Astrocyte of the spinal cord (primary cell): ENCODE results near the gene CDCA5.

Experiments
- DNase-seq: peaks from one replicate; pipeline ENCODE4 v3.0.0; 2011; ENCODE audit warnings: low read depth, low spot score
- H3K4me3 ChIP-seq: 2 replicates; pipeline ENCODE4 v1.5.1; 2011; ENCODE audit warnings: low read depth, mild to moderate bottlenecking, low read length, moderate library complexity
- in situ Hi-C: cut with HindIII; loops from 2 replicates; pipeline ENCODE4 v1.10.0; 2017; ENCODE audit warnings: low sequenced_read_pairs
- TF ChIP-seq, protein P1 (sequence below): IDR thresholded peaks from 2 replicates; pipeline ENCODE4 v1.5.1; 2012; ENCODE audit warnings: low read depth, mild to moderate bottlenecking, low read length, inconsistent platforms

CDCA5 gene

DNA sequence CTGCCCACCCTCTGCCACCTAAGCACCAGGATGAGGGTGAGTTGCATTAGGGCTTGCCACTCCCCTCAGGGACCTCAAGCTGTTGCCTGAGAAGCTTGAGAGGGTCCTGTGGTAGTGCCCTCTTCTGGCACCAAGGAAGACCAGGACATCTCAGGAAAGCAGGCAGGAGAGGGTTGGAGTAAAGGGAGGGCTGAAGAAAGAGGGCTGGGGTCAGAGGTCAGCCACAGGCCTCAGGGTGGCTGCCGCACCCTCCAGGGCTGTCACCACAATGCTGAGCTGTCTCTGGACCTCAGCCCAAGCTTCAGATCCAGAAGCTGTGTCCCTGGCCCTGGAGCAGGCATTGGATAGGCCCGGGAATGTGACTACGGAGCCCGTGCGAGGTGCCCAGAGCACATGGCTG lies 38.8 kb downstream of the CDCA5 start:
- in situ Hi-C loops, result no loop called here
- TF ChIP-seq, protein P1, sequence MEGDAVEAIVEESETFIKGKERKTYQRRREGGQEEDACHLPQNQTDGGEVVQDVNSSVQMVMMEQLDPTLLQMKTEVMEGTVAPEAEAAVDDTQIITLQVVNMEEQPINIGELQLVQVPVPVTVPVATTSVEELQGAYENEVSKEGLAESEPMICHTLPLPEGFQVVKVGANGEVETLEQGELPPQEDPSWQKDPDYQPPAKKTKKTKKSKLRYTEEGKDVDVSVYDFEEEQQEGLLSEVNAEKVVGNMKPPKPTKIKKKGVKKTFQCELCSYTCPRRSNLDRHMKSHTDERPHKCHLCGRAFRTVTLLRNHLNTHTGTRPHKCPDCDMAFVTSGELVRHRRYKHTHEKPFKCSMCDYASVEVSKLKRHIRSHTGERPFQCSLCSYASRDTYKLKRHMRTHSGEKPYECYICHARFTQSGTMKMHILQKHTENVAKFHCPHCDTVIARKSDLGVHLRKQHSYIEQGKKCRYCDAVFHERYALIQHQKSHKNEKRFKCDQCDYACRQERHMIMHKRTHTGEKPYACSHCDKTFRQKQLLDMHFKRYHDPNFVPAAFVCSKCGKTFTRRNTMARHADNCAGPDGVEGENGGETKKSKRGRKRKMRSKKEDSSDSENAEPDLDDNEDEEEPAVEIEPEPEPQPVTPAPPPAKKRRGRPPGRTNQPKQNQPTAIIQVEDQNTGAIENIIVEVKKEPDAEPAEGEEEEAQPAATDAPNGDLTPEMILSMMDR, result no peak
- DNase-seq, result no peak
- H3K4me3 ChIP-seq, result no peak overlapping the region

DNA sequence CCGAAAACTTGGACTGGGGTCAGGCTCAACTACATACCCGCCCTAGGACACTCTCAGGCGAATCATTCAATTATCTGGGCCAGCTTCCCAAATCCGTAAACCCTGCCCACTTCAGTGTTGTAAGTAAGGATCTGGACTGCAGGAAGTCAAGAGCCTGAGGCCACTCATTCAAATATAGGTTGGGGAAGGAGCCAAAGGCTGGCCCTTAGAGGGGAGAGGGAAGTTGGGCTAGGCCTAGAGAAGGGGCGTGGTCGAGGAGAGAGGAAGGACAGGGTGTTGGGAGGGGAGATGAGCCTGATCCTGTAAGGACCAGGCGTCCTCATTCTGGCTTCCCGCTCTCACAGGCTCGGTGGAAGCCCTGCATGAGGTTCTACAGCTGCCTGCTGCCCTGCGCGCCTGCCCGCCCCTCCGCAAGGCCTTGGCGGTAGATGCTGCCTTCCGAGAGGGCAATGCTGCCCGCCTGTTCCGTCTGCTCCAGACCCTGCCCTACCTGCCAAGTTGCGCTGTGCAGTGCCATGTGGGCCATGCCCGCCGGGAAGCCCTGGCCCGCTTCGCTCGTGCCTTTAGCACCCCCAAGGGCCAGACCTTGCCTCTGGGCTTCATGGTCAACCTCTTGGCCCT lies 39.8 kb downstream of the CDCA5 start:
- no peak overlapping the region for H3K4me3 ChIP-seq
- no peak for DNase-seq
- in situ Hi-C loops, result no loop called here
- TF ChIP-seq, protein P1, result no peak

DNA sequence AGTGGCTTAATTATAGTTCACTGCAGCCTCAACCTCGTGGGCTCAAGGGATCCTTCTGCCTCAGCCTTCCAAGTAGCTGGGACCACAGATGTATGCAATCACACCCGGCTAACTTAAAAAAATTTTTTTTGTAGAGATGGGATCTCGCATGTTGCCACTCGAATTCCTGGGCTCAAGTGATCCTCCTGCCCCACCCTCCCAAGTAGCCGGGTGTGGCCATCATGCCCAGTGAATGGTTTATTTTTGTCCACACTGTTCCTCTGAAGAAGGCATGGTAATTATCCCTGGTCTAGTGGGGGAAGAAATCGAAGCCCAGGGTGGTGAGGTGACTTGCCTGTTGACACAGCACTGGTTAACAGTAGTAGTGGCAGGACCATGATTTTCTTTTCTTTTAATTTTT lies 40.9 kb downstream of the CDCA5 start:
- in situ Hi-C loops, result no loop called here
- no peak for DNase-seq
- no peak overlapping the region for H3K4me3 ChIP-seq
- TF ChIP-seq, protein P1, result no peak

DNA sequence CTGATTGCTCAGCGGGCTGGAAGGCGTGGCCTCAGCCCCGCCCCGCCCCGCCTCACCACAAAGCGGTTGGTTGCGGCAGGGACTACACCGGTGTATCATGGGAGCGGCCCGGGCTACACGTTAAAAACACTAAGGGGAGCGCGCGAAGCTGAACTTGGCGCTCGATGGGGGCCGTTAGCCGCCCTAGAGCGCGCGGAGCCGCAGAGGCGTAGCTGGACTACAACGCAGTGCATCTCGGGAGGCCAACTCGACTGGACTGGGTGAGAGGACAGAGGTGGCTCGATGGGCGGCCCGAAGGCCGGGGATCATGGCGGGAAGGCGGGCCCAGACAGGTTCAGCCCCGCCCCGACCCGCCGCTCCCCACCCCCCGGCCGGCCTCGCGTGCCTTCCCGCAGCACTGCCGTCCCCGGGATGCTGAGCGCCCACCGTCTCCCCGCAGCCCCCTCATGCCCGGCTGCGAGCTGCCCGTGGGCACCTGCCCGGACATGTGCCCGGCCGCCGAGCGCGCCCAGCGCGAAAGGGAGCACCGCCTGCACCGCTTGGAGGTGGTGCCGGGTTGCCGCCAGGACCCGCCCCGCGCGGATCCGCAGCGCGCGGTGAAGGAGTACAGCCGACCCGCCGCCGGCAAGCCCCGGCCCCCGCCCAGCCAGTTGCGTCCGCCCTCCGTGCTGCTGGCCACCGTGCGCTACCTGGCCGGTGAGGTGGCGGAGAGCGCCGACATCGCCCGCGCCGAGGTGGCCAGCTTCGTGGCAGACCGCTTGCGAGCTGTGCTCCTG lies 42.8 kb downstream of the CDCA5 start, which contains the start of gene SAC3D1:
SAC3D1 (plus strand) TSS at position 364 of the 776 bp plus-strand sequence; CDS start at position 447, 83 bp downstream.
- in situ Hi-C loops, result no loop called here
- peak; percentile 96 for DNase-seq
- H3K4me3 ChIP-seq, result peak within 1 kb of the TSS; percentile 57
- TF ChIP-seq, protein P1, result no peak

DNA sequence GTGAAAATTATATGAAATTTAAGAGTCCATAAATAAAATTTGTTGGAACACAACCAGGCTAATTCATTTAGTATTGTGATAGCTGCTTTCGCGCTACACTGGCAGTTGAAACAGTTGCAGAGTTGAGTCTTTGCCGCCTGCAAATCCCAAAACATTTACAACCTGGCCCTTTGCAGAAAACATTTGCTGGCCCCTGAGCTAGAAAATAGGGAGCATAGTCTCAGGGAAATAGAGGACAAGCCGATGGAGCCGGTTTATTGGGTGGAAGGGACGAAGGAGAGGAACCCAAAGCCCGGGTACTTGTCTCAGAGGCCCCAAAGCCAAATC lies 43.4 kb downstream of the CDCA5 start:
- in situ Hi-C loops, result no loop called here
- H3K4me3 ChIP-seq, result peak overlapping the region; percentile 57
- DNase-seq, result no peak
- TF ChIP-seq, protein P1, result no peak

DNA sequence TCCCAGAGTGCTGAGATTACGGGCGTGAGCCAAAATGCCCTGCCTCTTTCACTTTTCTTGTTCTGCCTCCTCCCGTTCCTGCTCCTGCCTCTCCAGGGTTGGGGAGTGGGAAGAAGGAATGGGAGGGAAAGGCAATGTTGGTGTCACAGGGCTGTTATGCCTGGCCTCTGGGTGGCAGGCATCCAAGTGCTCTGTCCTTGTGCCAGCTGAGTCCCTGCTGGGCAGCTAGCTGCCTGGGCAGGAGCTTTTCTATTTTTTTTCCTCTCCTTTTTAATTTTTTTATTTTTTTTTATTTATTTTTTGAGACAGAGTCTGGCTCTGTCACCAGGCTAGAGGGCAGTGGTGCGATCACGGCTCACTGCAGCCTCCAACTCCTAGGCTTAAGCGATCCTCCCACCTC lies 46.9 kb downstream of the CDCA5 start:
- in situ Hi-C loops, result no loop called here
- no peak overlapping the region for H3K4me3 ChIP-seq
- no peak for DNase-seq
- TF ChIP-seq, protein P1, result no peak
